HepG2 (cell line): ENCODE results near the gene INTS2. TPM values are rescaled to one million over a fixed set of nuclear protein-coding genes. Genes with fewer than 3 reads are reported as not detected.

ENCODE experiments used
- ATAC-seq: fragments of 200-7000 bp; cut with Tn5 transposase; 3 replicates; pipeline ENCODE4 v1.9.1; 2020; ENCODE audit warnings: mild to moderate bottlenecking, moderate library complexity
- BruUV-seq: library from RNA; stranded (reverse); fragments of 400-500 nt; replicated peaks from 2 replicates; lab custom pipeline; 2021; lab: Mats Ljungman, UMichigan
- CTCF ChIA-PET: fragments of 300-600 bp; formaldehyde crosslinking; extraction: SDS; loops from one replicate; lab custom pipeline; 2021; ENCODE audit warnings: low total read pairs, inconsistent platforms, low intra/inter-chr PET ratio; lab: Yijun Ruan, JAX
- POLR2A ChIA-PET: fragments of 350-600 bp; sonication (Branson Sonifier 250); formaldehyde crosslinking; loops from one replicate; lab custom pipeline; 2020; ENCODE audit warnings: antibody characterized with exemption, inconsistent platforms; lab: Yijun Ruan, JAX
- DNase-seq: peaks from one replicate; pipeline ENCODE4 v3.0.0-alpha.2; 2015; ENCODE audit warnings: low spot score
- FAIRE-seq: peaks from 3 replicates; lab custom pipeline; 2011; peaks lifted over from hg19 to GRCh38; lab: Jason Lieb, UNC
- H2AFZ ChIP-seq: one replicate; pipeline ENCODE4 v1.6.1; 2011; ENCODE audit warnings: low read length, inconsistent platforms
- H3K27ac ChIP-seq: fragments of 300-600 bp; 3 replicates; pipeline ENCODE4 v1.8.0; 2011; ENCODE audit warnings: mixed run types, mild to moderate bottlenecking, mixed read lengths, low read length, inconsistent platforms; ENCODE audit not compliant: insufficient read depth; ENCODE audit errors: extremely low read length
- H3K27me3 ChIP-seq, 2 experiments: fragments of 200-600 bp in 1 of 2; 2 replicates in 1 of 2; 3 replicates in 1 of 2; pipeline versions ENCODE4 v1.6.0 to v1.8.0; 2011; ENCODE audit warnings: low read length in 2 of 2, mild to moderate bottlenecking in 2 of 2, moderate library complexity in 2 of 2, inconsistent platforms in 1 of 2; ENCODE audit not compliant: insufficient read depth in 2 of 2, control insufficient read depth in 1 of 2
- H3K36me3 ChIP-seq, 2 experiments: fragments of 200-600 bp in 1 of 2; replicated peaks in 1 of 2; 2 replicates in 1 of 2; 3 replicates in 1 of 2; pipeline versions ENCODE4 v1.5.1 to v1.8.0; 2011; ENCODE audit warnings: low read length in 2 of 2, inconsistent platforms in 1 of 2; ENCODE audit not compliant: insufficient read depth in 2 of 2, control insufficient read depth in 1 of 2
- H3K4me1 ChIP-seq: 2 replicates; pipeline ENCODE4 v1.5.1; 2012; ENCODE audit warnings: low read length, inconsistent platforms; ENCODE audit not compliant: insufficient read depth
- H3K4me2 ChIP-seq: 2 replicates; pipeline ENCODE4 v1.6.0; 2011; ENCODE audit warnings: low read depth, low read length, inconsistent platforms
- H3K4me3 ChIP-seq, 3 experiments: fragments of 200-600 bp in 1 of 3; sonication (generic), shearing (Covaris generic) in 1 of 3; replicated peaks in 1 of 3; 2 replicates each; pipeline ENCODE4 v1.5.1; 2011 to 2016; ENCODE audit warnings: low read length in 3 of 3, inconsistent platforms in 2 of 3, low read depth in 2 of 3, mild to moderate bottlenecking in 2 of 3, control low read depth in 1 of 3, mixed read lengths in 1 of 3; ENCODE audit not compliant: insufficient read depth in 1 of 3
- H3K79me2 ChIP-seq: one replicate; pipeline ENCODE4 v1.6.1; 2011; ENCODE audit warnings: low read length, inconsistent platforms; ENCODE audit not compliant: insufficient read depth
- H3K9ac ChIP-seq: 2 replicates; pipeline ENCODE4 v1.6.0; 2011; ENCODE audit warnings: mild to moderate bottlenecking, low read depth, low read length, inconsistent platforms; ENCODE audit not compliant: insufficient read depth
- H3K9me3 ChIP-seq: 2 replicates; pipeline ENCODE4 v1.5.1; 2012; ENCODE audit warnings: mild to moderate bottlenecking, low read length
- H4K20me1 ChIP-seq: 2 replicates; pipeline ENCODE4 v1.6.0; 2011; ENCODE audit warnings: inconsistent platforms, mild to moderate bottlenecking, low read length, moderate library complexity; ENCODE audit not compliant: insufficient read depth
- ATF7-NPFF ChIP-seq: sonication (generic); formaldehyde crosslinking; IDR thresholded peaks from 2 replicates; pipeline ENCODE4 v1.8.1; 2023; ENCODE audit warnings: mild to moderate bottlenecking, low read depth, missing genetic modification reagents, moderate library complexity
- CBX5 ChIP-seq: sonication (generic); formaldehyde crosslinking; IDR thresholded peaks from 2 replicates; pipeline ENCODE4 v1.4.0; 2020; ENCODE audit warnings: missing genetic modification reagents, borderline replicate concordance
- CENPX ChIP-seq: sonication (generic); formaldehyde crosslinking; IDR thresholded peaks from 2 replicates; pipeline ENCODE4 v1.9.0; 2021; ENCODE audit warnings: mild to moderate bottlenecking, missing genetic modification reagents, moderate library complexity
- KDM4B ChIP-seq: sonication (generic); formaldehyde crosslinking; IDR thresholded peaks from 2 replicates; pipeline ENCODE4 v1.4.0; 2020; ENCODE audit warnings: missing genetic modification reagents
- NONO ChIP-seq, 2 experiments: fragments of 450-650 bp in 1 of 2; sonication (generic) in 1 of 2; formaldehyde crosslinking in 1 of 2; IDR thresholded peaks in 1 of 2; conservative IDR thresholded peaks in 1 of 2; 2 replicates each; pipeline versions ENCODE4 v1.6.1 to v1.8.0; 2017 to 2022; ENCODE audit warnings: mild to moderate bottlenecking in 1 of 2, missing genetic modification reagents in 1 of 2, moderate library complexity in 1 of 2
- TEAD3 ChIP-seq: optimal IDR thresholded peaks from 2 replicates; pipeline ENCODE3; 2016; ENCODE audit warnings: borderline replicate concordance
- U2AF1 ChIP-seq: fragments of 200-400 bp; formaldehyde crosslinking; optimal IDR thresholded peaks from 2 replicates; pipeline ENCODE3; 2017; ENCODE audit warnings: mild to moderate bottlenecking, low read depth, low read length
- YEATS2 ChIP-seq: sonication (generic); formaldehyde crosslinking; IDR thresholded peaks from 2 replicates; pipeline ENCODE4 v1.4.0; 2020; ENCODE audit warnings: missing genetic modification reagents, borderline replicate concordance
- ZNF235 ChIP-seq: sonication (generic); formaldehyde crosslinking; IDR thresholded peaks from 2 replicates; pipeline ENCODE4 v1.8.1; 2023; ENCODE audit warnings: mild to moderate bottlenecking, missing genetic modification reagents, borderline replicate concordance
- WGBS: methylation state at CpG from one replicate; pipeline ENCODE4 v1.1.6; 2017; ENCODE audit warnings: low lambda C conversion rate; 5-methylcytosine and 5-hydroxymethylcytosine counted together
- in situ Hi-C: cut with HindIII; loops from 2 replicates; pipeline ENCODE4 v1.10.0; 2017; ENCODE audit warnings: low pct_unique_long_range_greater_than_20kb; ENCODE audit not compliant: extremely low pct_ligation_motif_present
- intact Hi-C: fragments of 100-400 bp; cut with micrococcal nuclease; formaldehyde crosslinking; loops from one replicate; pipeline ENCODE4 v1.10.0; 2022; ENCODE audit not compliant: unreplicated experiment
- polyA plus RNA-seq, 8 experiments: library from polyadenylated mRNA; depleted of rRNA in 3 of 8; stranded (reverse) in 7 of 8; unstranded in 1 of 8; fragments of >200 nt; fragmentation: Illumina TruSeq in 4 of 8; extraction: Trizol in 4 of 8; gene quantifications; 2 replicates each; pipeline versions ENCODE4 v1.2.1 to v1.2.3, GENCODE V29; 2011 to 2016; ENCODE audit warnings: low read depth in 4 of 8, missing spikeins in 1 of 8, mixed read lengths in 1 of 8; ENCODE audit not compliant: insufficient read depth in 1 of 8
- total RNA-seq, 5 experiments: library from RNA; depleted of rRNA; stranded (reverse); fragments of >200 nt; fragmentation: Illumina TruSeq; extraction: Trizol; gene quantifications; 2 replicates each; pipeline ENCODE4 v1.2.3, GENCODE V29; 2016; ENCODE audit warnings: low read depth in 1 of 5
- TF ChIP-seq, protein P1 (sequence below): sonication (generic); formaldehyde crosslinking; IDR thresholded peaks from 2 replicates; pipeline ENCODE4 v1.8.0; 2023; ENCODE audit warnings: mild to moderate bottlenecking, missing genetic modification reagents
- TF ChIP-seq, protein P2 (sequence below): sonication (generic); formaldehyde crosslinking; conservative IDR thresholded peaks from 2 replicates; pipeline ENCODE4 v1.8.0; 2022; ENCODE audit warnings: mild to moderate bottlenecking, moderate library complexity, missing genetic modification reagents

The INTS2 gene
- total and polyA plus RNA-seq, 2 of the 13 experiments (the other 11 are each of a cell fraction or from before 2014, with no cell fraction given) = 20.5 to 30.2 TPM

DNA sequence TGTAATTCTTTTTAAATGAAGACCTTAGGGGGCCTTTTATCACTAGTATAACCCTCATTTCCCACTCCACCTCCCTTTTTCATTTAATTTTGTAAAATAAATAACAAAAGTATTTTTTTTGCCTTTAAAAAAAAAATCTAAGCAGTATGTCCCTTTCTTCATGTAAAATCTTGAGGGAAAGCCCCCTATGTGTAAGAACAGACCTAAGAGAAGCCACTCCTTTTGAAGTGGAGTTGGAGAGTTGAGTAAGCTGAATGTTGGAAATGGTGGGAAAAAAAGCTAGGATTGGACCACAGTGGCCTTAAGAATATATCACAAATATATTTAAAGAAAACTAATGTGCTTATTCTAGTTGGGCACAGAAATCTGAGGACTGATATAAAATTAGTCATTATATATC is 44.5 kb upstream of the INTS2 start:
- in situ Hi-C loops = no loop called here
- no peak overlapping the region for H3K4me3 ChIP-seq
- DNase-seq = no peak
- no peak for TF ChIP-seq CENPX
- TF ChIP-seq ATF7-NPFF (CRISPR knock-in tag) = no peak
- no peak for TF ChIP-seq CBX5 (CRISPR knock-in tag)
- BruUV-seq = no TSS peak
- H3K9me3 ChIP-seq = no peaks in the 10 kb centered on the region
- no peak for FAIRE-seq
- H2AFZ ChIP-seq = no peak overlapping the region
- intact Hi-C loops = no loop called here
- no peaks in the 10 kb centered on the region for H4K20me1 ChIP-seq
- H3K27me3 ChIP-seq = no peaks in the 10 kb centered on the region
- H3K79me2 ChIP-seq = peaks cover 2% of the 10 kb centered on the region
- CTCF ChIA-PET = no interaction called here
- H3K4me1 ChIP-seq = no peaks in the 10 kb centered on the region
- no peak overlapping the region for H3K9ac ChIP-seq
- no peak for ATAC-seq
- H3K36me3 ChIP-seq = peaks cover 9 to 68% of the 10 kb centered on the region in 2 experiments
- H3K27ac ChIP-seq = no peak overlapping the region
- H3K4me2 ChIP-seq = no peak overlapping the region
- POLR2A ChIA-PET = no interaction called here

DNA sequence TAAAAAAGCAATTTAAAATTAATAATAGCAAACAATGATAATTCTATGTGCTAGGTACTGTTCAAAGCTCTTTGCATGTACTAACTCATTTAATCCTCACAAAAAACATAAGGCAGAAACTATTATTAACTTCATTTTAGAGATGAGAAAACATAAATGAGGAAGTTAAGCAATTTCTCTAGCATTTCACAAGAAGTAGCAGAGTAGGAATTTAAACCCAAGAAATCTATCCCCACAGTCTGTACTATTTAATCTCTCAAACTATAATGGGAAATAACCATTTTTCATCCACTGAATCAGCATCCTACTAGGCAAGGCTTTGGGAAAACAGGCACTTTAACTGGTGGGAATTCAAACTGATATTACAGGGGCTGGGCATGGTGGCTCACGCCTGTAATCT is 42.2 kb upstream of the INTS2 start:
- peaks cover 13 to 72% of the 10 kb centered on the region in 2 experiments for H3K36me3 ChIP-seq
- no peak for DNase-seq
- FAIRE-seq = no peak
- intact Hi-C loops = no loop called here
- no peaks in the 10 kb centered on the region for H3K79me2 ChIP-seq
- no TSS peak for BruUV-seq
- CTCF ChIA-PET = no interaction called here
- 100% methylated on average over 1 of the region's 1 CpG for WGBS
- no peak overlapping the region for H3K27ac ChIP-seq
- ATAC-seq = no peak
- TF ChIP-seq KDM4B (CRISPR knock-in tag) = no peak
- TF ChIP-seq, protein P1, sequence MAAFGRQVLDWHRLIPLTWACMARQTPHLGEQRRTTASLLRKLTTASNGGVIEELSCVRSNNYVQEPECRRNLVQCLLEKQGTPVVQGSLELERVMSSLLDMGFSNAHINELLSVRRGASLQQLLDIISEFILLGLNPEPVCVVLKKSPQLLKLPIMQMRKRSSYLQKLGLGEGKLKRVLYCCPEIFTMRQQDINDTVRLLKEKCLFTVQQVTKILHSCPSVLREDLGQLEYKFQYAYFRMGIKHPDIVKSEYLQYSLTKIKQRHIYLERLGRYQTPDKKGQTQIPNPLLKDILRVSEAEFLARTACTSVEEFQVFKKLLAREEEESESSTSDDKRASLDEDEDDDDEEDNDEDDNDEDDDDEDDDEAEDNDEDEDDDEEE (CRISPR knock-in tag) = no peak
- TF ChIP-seq U2AF1 = no peak
- TF ChIP-seq ZNF235 (CRISPR knock-in tag) = no peak
- TF ChIP-seq NONO (IDR thresholded peaks at IDR 0.05) = no peak
- TF ChIP-seq NONO (CRISPR knock-in tag; conservative IDR thresholded peaks at IDR 0.05) = no peak
- no peak for TF ChIP-seq YEATS2 (CRISPR knock-in tag)
- TF ChIP-seq TEAD3 (CRISPR knock-in tag) = no peak
- TF ChIP-seq, protein P2, sequence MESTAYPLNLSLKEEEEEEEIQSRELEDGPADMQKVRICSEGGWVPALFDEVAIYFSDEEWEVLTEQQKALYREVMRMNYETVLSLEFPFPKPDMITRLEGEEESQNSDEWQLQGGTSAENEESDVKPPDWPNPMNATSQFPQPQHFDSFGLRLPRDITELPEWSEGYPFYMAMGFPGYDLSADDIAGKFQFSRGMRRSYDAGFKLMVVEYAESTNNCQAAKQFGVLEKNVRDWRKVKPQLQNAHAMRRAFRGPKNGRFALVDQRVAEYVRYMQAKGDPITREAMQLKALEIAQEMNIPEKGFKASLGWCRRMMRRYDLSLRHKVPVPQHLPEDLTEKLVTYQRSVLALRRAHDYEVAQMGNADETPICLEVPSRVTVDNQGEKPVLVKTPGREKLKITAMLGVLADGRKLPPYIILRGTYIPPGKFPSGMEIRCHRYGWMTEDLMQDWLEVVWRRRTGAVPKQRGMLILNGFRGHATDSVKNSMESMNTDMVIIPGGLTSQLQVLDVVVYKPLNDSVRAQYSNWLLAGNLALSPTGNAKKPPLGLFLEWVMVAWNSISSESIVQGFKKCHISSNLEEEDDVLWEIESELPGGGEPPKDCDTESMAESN (CRISPR knock-in tag) = no peak
- TF ChIP-seq, all 625 proteins: peak for 0
- H3K4me1 ChIP-seq = no peaks in the 10 kb centered on the region
- no peak overlapping the region for H3K4me3 ChIP-seq
- H3K27me3 ChIP-seq = no peaks in the 10 kb centered on the region
- no peaks in the 10 kb centered on the region for H3K9me3 ChIP-seq
- no peak overlapping the region for H3K4me2 ChIP-seq
- H3K9ac ChIP-seq = no peak overlapping the region
- H4K20me1 ChIP-seq = no peaks in the 10 kb centered on the region
- POLR2A ChIA-PET = interaction anchor here (0.7 kb wide), 1 partner anchor 91 kb away, joined by 3 read pairs; no protein-coding TSS in a partner anchor
- no peak overlapping the region for H2AFZ ChIP-seq
- in situ Hi-C loops = no loop called here
